OCI-LY7 (cell line): ENCODE measurements around the gene ACP3. TPM values are rescaled to one million over a fixed set of nuclear protein-coding genes. Genes with fewer than 3 reads are reported as not detected.

Experiments used
- BruUV-seq: library from RNA; stranded (reverse); fragments of 400-500 nt; replicated peaks from 2 replicates; lab custom pipeline; 2021; lab: Mats Ljungman, UMichigan
- CTCF ChIA-PET: fragments of 300-600 bp; sonication (Branson Sonifier 250); formaldehyde crosslinking; loops from one replicate; lab custom pipeline; 2022; ENCODE audit warnings: antibody characterized with exemption; ENCODE audit not compliant: unreplicated experiment; lab: Charles Lee
- POLR2A ChIA-PET: fragments of 300-600 bp; sonication (Branson Sonifier 250); formaldehyde crosslinking; loops from one replicate; lab custom pipeline; 2022; ENCODE audit warnings: antibody characterized with exemption; lab: Charles Lee
- DNase-seq: peaks from one replicate; pipeline ENCODE4 v3.0.0-alpha.2; 2015; ENCODE audit warnings: low spot score
- H2AFZ ChIP-seq: fragments of 200-600 bp; sonication (generic), shearing (Covaris generic); 2 replicates; pipeline ENCODE4 v1.6.1; 2014; ENCODE audit warnings: mild to moderate bottlenecking, antibody characterized with exemption, low read length, moderate library complexity
- H3K27ac ChIP-seq: fragments of 200-600 bp; sonication (generic); 2 replicates; pipeline ENCODE4 v1.5.1; 2014; ENCODE audit warnings: mixed run types, low read depth, mild to moderate bottlenecking, moderate library complexity, low read length, inconsistent platforms; ENCODE audit not compliant: poor library complexity, severe bottlenecking
- H3K36me3 ChIP-seq: fragments of 200-600 bp; sonication (generic); 2 replicates; pipeline ENCODE4 v1.6.1; 2014; ENCODE audit warnings: mild to moderate bottlenecking, antibody characterized with exemption, low read length, moderate library complexity, mixed read lengths; ENCODE audit not compliant: insufficient read depth
- H3K4me1 ChIP-seq: fragments of 200-600 bp; sonication (generic); 2 replicates; pipeline ENCODE4 v1.5.1; 2014; ENCODE audit warnings: mild to moderate bottlenecking, low read length; ENCODE audit not compliant: insufficient read depth, poor library complexity, severe bottlenecking
- H3K4me2 ChIP-seq: fragments of 200-600 bp; sonication (generic); 2 replicates; pipeline ENCODE4 v1.6.1; 2014; ENCODE audit warnings: mild to moderate bottlenecking, low read length
- H3K4me3 ChIP-seq: fragments of 200-600 bp; sonication (generic); 2 replicates; pipeline ENCODE4 v1.5.1; 2014; ENCODE audit warnings: mild to moderate bottlenecking, low read depth, low read length; ENCODE audit not compliant: poor library complexity, severe bottlenecking
- H3K79me2 ChIP-seq: fragments of 200-600 bp; sonication (generic); 2 replicates; pipeline ENCODE4 v1.6.1; 2016; ENCODE audit warnings: low read depth, mild to moderate bottlenecking, low read length, moderate library complexity, mixed read lengths; ENCODE audit not compliant: insufficient read depth
- H3K9me2 ChIP-seq: fragments of 200-600 bp; sonication (generic); 2 replicates; pipeline ENCODE4 v1.6.1; 2016; ENCODE audit warnings: mild to moderate bottlenecking, low read length, mixed read lengths; ENCODE audit not compliant: insufficient read depth
- H3K9me3 ChIP-seq: fragments of 200-600 bp; sonication (generic); 2 replicates; pipeline ENCODE4 v1.6.1; 2014; ENCODE audit warnings: mild to moderate bottlenecking, mixed run types, low read length, mixed read lengths
- H4K20me1 ChIP-seq: fragments of 200-600 bp; sonication (generic); 2 replicates; pipeline ENCODE4 v1.6.1; 2014; ENCODE audit warnings: mild to moderate bottlenecking, antibody characterized with exemption, low read length, moderate library complexity, mixed read lengths; ENCODE audit not compliant: insufficient read depth
- CTCF ChIP-seq: fragments of 200-600 bp; sonication (generic); conservative IDR thresholded peaks from 2 replicates; pipeline ENCODE4 v1.5.1; 2014; ENCODE audit warnings: mild to moderate bottlenecking, antibody characterized with exemption, low read length, moderate library complexity, mixed read lengths
- EZH2phosphoT487 ChIP-seq: fragments of 200-600 bp; sonication (generic); IDR thresholded peaks from 2 replicates; pipeline ENCODE4 v1.6.1; 2018; ENCODE audit warnings: low read depth, borderline replicate concordance, mild to moderate bottlenecking, mixed run types, antibody characterized with exemption, low read length, moderate library complexity, mixed read lengths
- intact Hi-C: fragments of 100-400 bp; cut with micrococcal nuclease; formaldehyde crosslinking; loops from one replicate; pipeline ENCODE4 v1.10.0; 2022; ENCODE audit not compliant: unreplicated experiment
- total RNA-seq, 2 experiments: library from RNA; depleted of rRNA in 1 of 2; stranded (reverse); fragments of >200 nt in 1 of 2; shearing (Covaris generic) in 1 of 2; gene quantifications; 2 replicates each; pipeline ENCODE4 v1.2.3, GENCODE V29; 2014 to 2022

Gene ACP3
- total RNA-seq, 2 experiments from 2014 or later: 4.1 to 13.7 TPM

GRCh38 chr3:132381348-132381944, 64.2 kb downstream of the ACP3 start:
- no TSS peak for BruUV-seq
- H2AFZ ChIP-seq: no peak overlapping the region
- H3K79me2 ChIP-seq: no peaks in the 10 kb centered on the region
- H4K20me1 ChIP-seq: no peaks in the 10 kb centered on the region
- DNase-seq: no peak
- POLR2A ChIA-PET: interaction anchor here (1.0 to 1.1 kb wide), 2 partner anchors 29 to 111 kb away, joined by 5 to 8 read pairs; no protein-coding TSS in a partner anchor
- intact Hi-C loops: no loop called here
- H3K4me2 ChIP-seq: no peak overlapping the region
- no peaks in the 10 kb centered on the region for H3K4me1 ChIP-seq
- no peaks in the 10 kb centered on the region for H3K9me2 ChIP-seq
- no peaks in the 10 kb centered on the region for H3K36me3 ChIP-seq
- H3K4me3 ChIP-seq: no peak overlapping the region
- H3K27ac ChIP-seq: no peak overlapping the region
- TF ChIP-seq EZH2phosphoT487: no peak
- TF ChIP-seq CTCF: no peak
- CTCF ChIA-PET: no interaction called here
- no peaks in the 10 kb centered on the region for H3K9me3 ChIP-seq

GRCh38 chr3:132382267-132382666, 65.1 kb downstream of the ACP3 start:
- intact Hi-C loops: no loop called here
- H3K4me2 ChIP-seq: no peak overlapping the region
- no peaks in the 10 kb centered on the region for H3K9me2 ChIP-seq
- H3K27ac ChIP-seq: no peak overlapping the region
- H3K4me3 ChIP-seq: no peak overlapping the region
- TF ChIP-seq EZH2phosphoT487 (no peak), CTCF (no peak)
- H3K4me1 ChIP-seq: no peaks in the 10 kb centered on the region
- no peaks in the 10 kb centered on the region for H3K79me2 ChIP-seq
- no peaks in the 10 kb centered on the region for H3K36me3 ChIP-seq
- no peaks in the 10 kb centered on the region for H3K9me3 ChIP-seq
- H2AFZ ChIP-seq: no peak overlapping the region
- BruUV-seq: no TSS peak
- DNase-seq: no peak
- POLR2A ChIA-PET: interaction anchor here (0.6 to 1.1 kb wide), 2 partner anchors 112 to 275 kb away, joined by 4 to 5 read pairs; no protein-coding TSS in a partner anchor
- CTCF ChIA-PET: no interaction called here
- no peaks in the 10 kb centered on the region for H4K20me1 ChIP-seq

- CTCF ChIA-PET: no interaction called here
Observed at GRCh38 chr3:132382688-132383194, 65.5 kb downstream of the ACP3 start.

More at GRCh38 chr3:132382688-132383194, 65.5 kb downstream of the ACP3 start:
- intact Hi-C loops: no loop called here
- POLR2A ChIA-PET: interaction anchor here (0.6 to 1.1 kb wide), 2 partner anchors 112 to 275 kb away, joined by 4 to 5 read pairs; no protein-coding TSS in a partner anchor
- Histone ChIP-seq H3K9me2 (no peaks in the 10 kb centered on the region), H3K4me3 (no peak overlapping the region), H2AFZ (no peak overlapping the region), H3K4me1 (no peaks in the 10 kb centered on the region), H3K36me3 (no peaks in the 10 kb centered on the region), H3K9me3 (no peaks in the 10 kb centered on the region), H3K27ac (no peak overlapping the region), H3K4me2 (no peak overlapping the region), H4K20me1 (no peaks in the 10 kb centered on the region), H3K79me2 (no peaks in the 10 kb centered on the region)
- TF ChIP-seq CTCF (no peak), EZH2phosphoT487 (no peak)
- BruUV-seq: no TSS peak
- no peak for DNase-seq
